Effector memory CD8-positive, alpha-beta T cell (primary cell): ENCODE data around the gene SMIM35.
A peak's percentile ranks its signal among the peaks of the same experiment; 100 is the strongest.

Source experiments
- ATAC-seq: fragments of 150-1000 bp; cut with Tn5 transposase; replicated peaks from 2 replicates; pipeline ENCODE4 v1.10.0; 2021; ENCODE audit warnings: mild to moderate bottlenecking, moderate library complexity
- DNase-seq, 3 experiments: peaks; one replicate each; pipeline ENCODE4 v3.0.0; 2021
- H3K27ac Mint-ChIP-seq, 2 donors: one replicate each; pipeline ENCODE4 v1.8.0; 2022; ENCODE audit warnings: mild to moderate bottlenecking in 2 of 2, mixed read lengths in 2 of 2, moderate library complexity in 2 of 2
- H3K27me3 Mint-ChIP-seq, 2 donors: one replicate each; pipeline ENCODE4 v1.8.0; 2022; ENCODE audit warnings: mixed read lengths in 2 of 2
- H3K36me3 Mint-ChIP-seq: one replicate; pipeline ENCODE4 v1.8.0; 2022; ENCODE audit warnings: mild to moderate bottlenecking, moderate library complexity, mixed read lengths; ENCODE audit not compliant: insufficient read depth
- H3K4me1 Mint-ChIP-seq, 2 donors: one replicate each; pipeline ENCODE4 v1.8.0; 2022; ENCODE audit warnings: low read depth in 2 of 2, mixed read lengths in 2 of 2
- H3K4me3 Mint-ChIP-seq, 2 donors: one replicate each; pipeline ENCODE4 v1.8.0; 2022; ENCODE audit warnings: mild to moderate bottlenecking in 2 of 2, mixed read lengths in 2 of 2, moderate library complexity in 2 of 2
- H3K9me3 Mint-ChIP-seq, 2 donors: one replicate each; pipeline ENCODE4 v1.8.0; 2022; ENCODE audit warnings: mixed read lengths in 2 of 2

SMIM35 gene

GRCh38 chr11:118120793-118121192, 34.0 kb upstream of the SMIM35 start:
- H3K27ac Mint-ChIP-seq, result no peak overlapping the region

DNA sequence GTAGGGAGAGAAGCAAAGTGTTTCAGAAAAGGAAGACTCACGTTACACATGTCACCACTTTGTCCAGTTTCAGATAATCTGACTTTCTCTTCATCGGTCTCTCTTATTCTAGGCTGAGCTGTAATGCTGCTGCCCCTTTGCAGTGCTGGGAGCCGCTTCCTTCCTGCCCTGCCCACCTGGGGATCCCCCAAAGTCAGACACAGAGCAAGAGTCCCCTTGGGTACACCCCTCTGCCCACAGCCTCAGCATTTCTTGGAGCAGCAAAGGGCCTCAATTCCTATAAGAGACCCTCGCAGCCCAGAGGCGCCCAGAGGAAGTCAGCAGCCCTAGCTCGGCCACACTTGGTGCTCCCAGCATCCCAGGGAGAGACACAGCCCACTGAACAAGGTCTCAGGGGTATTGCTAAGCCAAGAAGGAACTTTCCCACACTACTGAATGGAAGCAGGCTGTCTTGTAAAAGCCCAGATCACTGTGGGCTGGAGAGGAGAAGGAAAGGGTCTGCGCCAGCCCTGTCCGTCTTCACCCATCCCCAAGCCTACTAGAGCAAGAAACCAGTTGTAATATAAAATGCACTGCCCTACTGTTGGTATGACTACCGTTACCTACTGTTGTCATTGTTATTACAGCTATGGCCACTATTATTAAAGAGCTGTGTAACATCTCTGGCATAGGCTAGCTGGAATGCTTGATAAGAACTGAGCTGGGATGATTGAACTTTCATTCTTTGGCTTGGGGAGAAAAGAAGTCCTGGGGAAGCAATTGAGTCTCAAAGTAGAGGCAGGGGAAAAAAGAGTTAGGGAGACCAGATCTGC, 31.2 kb upstream of the SMIM35 start:
- peak; percentile 67 for ATAC-seq
- H3K4me1 Mint-ChIP-seq, result peaks cover 16 to 26% of the 10 kb centered on the region in 2 donors
- no peaks in the 10 kb centered on the region for H3K9me3 Mint-ChIP-seq
- no peaks in the 10 kb centered on the region for H3K36me3 Mint-ChIP-seq
- no peak overlapping the region for H3K4me3 Mint-ChIP-seq
- peak overlapping the region in 1 of 2 donors; percentile 75 for H3K27ac Mint-ChIP-seq
- H3K27me3 Mint-ChIP-seq, result peaks cover 26 to 36% of the 10 kb centered on the region in 2 donors
- no peak for DNase-seq

More at GRCh38 chr11:118120793-118121192, 34.0 kb upstream of the SMIM35 start:
- no peaks in the 10 kb centered on the region for H3K9me3 Mint-ChIP-seq
- DNase-seq (no peak), ATAC-seq (no peak)
- H3K36me3 Mint-ChIP-seq, result no peaks in the 10 kb centered on the region
- no peak overlapping the region for H3K4me3 Mint-ChIP-seq
- H3K27me3 Mint-ChIP-seq, result peaks cover 0 to 19% of the 10 kb centered on the region in 2 donors
- peaks cover 8 to 12% of the 10 kb centered on the region in 2 donors for H3K4me1 Mint-ChIP-seq

DNA sequence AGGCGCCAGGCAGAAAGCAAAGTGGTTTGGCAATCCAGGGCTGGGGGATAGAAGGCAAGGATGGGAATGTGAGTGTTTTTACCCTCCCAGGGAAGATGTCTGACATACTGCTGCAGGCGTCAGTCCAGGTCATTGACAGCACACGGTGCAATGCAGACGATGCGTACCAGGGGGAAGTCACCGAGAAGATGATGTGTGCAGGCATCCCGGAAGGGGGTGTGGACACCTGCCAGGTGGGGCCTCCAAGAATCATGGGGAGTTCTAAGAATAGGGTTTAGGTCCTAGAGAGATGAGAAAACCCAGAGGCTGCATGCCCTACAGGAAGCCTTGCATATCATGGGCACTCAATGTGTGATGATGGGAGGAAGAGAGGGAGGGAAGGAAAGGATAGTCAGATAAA, 28.3 kb upstream of the SMIM35 start:
- Mint-ChIP-seq H3K27me3 (peaks cover 36 to 46% of the 10 kb centered on the region in 2 donors), H3K4me3 (no peak overlapping the region), H3K36me3 (no peaks in the 10 kb centered on the region), H3K27ac (peak overlapping the region in 1 of 2 donors; percentile 29), H3K4me1 (peaks cover 23 to 26% of the 10 kb centered on the region in 2 donors), H3K9me3 (no peaks in the 10 kb centered on the region)
- ATAC-seq, result no peak
- no peak for DNase-seq

DNA sequence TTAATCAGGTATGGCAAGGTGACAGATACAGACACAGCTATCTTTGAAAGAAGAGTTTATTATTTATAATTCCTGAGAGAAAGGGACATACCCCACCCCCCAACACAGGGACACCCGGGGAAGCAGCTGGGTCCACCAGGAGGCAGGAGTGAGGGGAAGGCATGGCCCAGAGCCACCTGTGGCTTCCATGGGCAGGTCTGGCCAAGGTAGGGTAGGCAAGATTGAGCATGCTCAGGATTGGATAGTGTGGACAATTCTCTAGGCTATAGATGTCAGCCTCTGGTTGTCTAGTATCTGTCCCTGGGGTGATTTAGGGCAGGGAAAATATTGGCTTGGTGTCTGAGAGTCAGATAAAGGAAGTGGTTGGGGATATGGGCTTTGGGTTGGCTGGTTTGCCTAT, 27.5 kb upstream of the SMIM35 start:
- H3K27me3 Mint-ChIP-seq, result peaks cover 36 to 50% of the 10 kb centered on the region in 2 donors
- H3K9me3 Mint-ChIP-seq, result no peaks in the 10 kb centered on the region
- ATAC-seq (no peak), DNase-seq (no peak)
- no peaks in the 10 kb centered on the region for H3K36me3 Mint-ChIP-seq
- H3K4me1 Mint-ChIP-seq, result peaks cover 23 to 26% of the 10 kb centered on the region in 2 donors
- H3K4me3 Mint-ChIP-seq, result no peak overlapping the region
- H3K27ac Mint-ChIP-seq, result peak overlapping the region in 1 of 2 donors; percentile 29

GRCh38 chr11:118112711-118113430, 26.1 kb upstream of the SMIM35 start:
- H3K27ac Mint-ChIP-seq, result no peak overlapping the region
- H3K9me3 Mint-ChIP-seq, result no peaks in the 10 kb centered on the region
- H3K4me3 Mint-ChIP-seq, result no peak overlapping the region
- peaks cover 29 to 56% of the 10 kb centered on the region in 2 donors for H3K27me3 Mint-ChIP-seq
- DNase-seq (no peak), ATAC-seq (no peak)
- H3K36me3 Mint-ChIP-seq, result no peaks in the 10 kb centered on the region
- H3K4me1 Mint-ChIP-seq, result peaks cover 22% of the 10 kb centered on the region in 2 donors

GRCh38 chr11:118111744-118112035, 24.9 kb upstream of the SMIM35 start:
- Mint-ChIP-seq H3K27ac (peak overlapping the region in 1 of 2 donors; percentile 9), H3K27me3 (peaks cover 22 to 63% of the 10 kb centered on the region in 2 donors), H3K36me3 (no peaks in the 10 kb centered on the region), H3K4me3 (no peak overlapping the region), H3K4me1 (peaks cover 14 to 16% of the 10 kb centered on the region in 2 donors), H3K9me3 (no peaks in the 10 kb centered on the region)
- ATAC-seq (no peak), DNase-seq (no peak)

- no peak overlapping the region for H3K4me3 Mint-ChIP-seq
- no peaks in the 10 kb centered on the region for H3K36me3 Mint-ChIP-seq
- H3K4me1 Mint-ChIP-seq, result peaks cover 14 to 16% of the 10 kb centered on the region in 2 donors
- peaks cover 22 to 63% of the 10 kb centered on the region in 2 donors for H3K27me3 Mint-ChIP-seq
- peak overlapping the region in 1 of 2 donors; percentile 28 for H3K27ac Mint-ChIP-seq
- ATAC-seq (no peak), DNase-seq (no peak)
- no peaks in the 10 kb centered on the region for H3K9me3 Mint-ChIP-seq
These were observed 24.4 kb upstream of the SMIM35 start for GRCh38 chr11:118111019-118111743.

DNA sequence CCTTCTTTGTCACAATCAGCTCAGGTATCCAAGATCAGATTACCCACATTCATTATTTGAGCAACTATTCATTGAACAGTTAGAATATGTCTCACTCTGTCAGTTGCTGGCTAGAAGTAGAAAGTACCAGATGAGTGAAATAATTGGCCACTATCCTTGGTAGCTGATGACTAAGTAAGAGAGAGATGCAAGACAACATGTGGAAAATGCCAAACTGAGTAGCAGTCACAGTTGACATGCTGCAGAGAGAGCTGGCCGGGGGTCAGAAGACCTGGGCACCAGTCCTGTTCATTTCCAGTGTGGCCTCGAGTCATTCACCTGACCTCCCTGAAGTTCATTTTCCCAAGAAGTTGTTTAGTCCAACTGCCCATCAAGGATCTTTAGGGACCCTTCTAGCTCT, 22.5 kb upstream of the SMIM35 start:
- DNase-seq (no peak), ATAC-seq (no peak)
- H3K36me3 Mint-ChIP-seq, result no peaks in the 10 kb centered on the region
- peaks cover 11 to 50% of the 10 kb centered on the region in 2 donors for H3K27me3 Mint-ChIP-seq
- peaks cover 4 to 9% of the 10 kb centered on the region in 2 donors for H3K4me1 Mint-ChIP-seq
- H3K27ac Mint-ChIP-seq, result no peak overlapping the region
- H3K9me3 Mint-ChIP-seq, result no peaks in the 10 kb centered on the region
- no peak overlapping the region for H3K4me3 Mint-ChIP-seq

GRCh38 chr11:118108513-118108912, 21.8 kb upstream of the SMIM35 start:
- Mint-ChIP-seq H3K27me3 (peaks cover 9 to 51% of the 10 kb centered on the region in 2 donors), H3K9me3 (no peaks in the 10 kb centered on the region), H3K4me3 (no peak overlapping the region), H3K36me3 (no peaks in the 10 kb centered on the region), H3K4me1 (peaks cover 0 to 7% of the 10 kb centered on the region in 2 donors), H3K27ac (no peak overlapping the region)
- DNase-seq (no peak), ATAC-seq (no peak)

GRCh38 chr11:118106789-118107335, 20.1 kb upstream of the SMIM35 start:
- H3K27ac Mint-ChIP-seq, result no peak overlapping the region
- ATAC-seq (no peak), DNase-seq (no peak)
- H3K27me3 Mint-ChIP-seq, result peaks cover 5 to 52% of the 10 kb centered on the region in 2 donors
- H3K9me3 Mint-ChIP-seq, result no peaks in the 10 kb centered on the region
- no peaks in the 10 kb centered on the region for H3K36me3 Mint-ChIP-seq
- no peak overlapping the region for H3K4me3 Mint-ChIP-seq
- peaks cover 4 to 7% of the 10 kb centered on the region in 2 donors for H3K4me1 Mint-ChIP-seq

- H3K9me3 Mint-ChIP-seq, result no peaks in the 10 kb centered on the region
- no peak for DNase-seq
- H3K27ac Mint-ChIP-seq, result peak overlapping the region in 1 of 2 donors; percentile 5
- no peak overlapping the region for H3K4me3 Mint-ChIP-seq
- H3K27me3 Mint-ChIP-seq, result peaks cover 0 to 52% of the 10 kb centered on the region in 2 donors
- H3K36me3 Mint-ChIP-seq, result no peaks in the 10 kb centered on the region
- no peak for ATAC-seq
- peaks cover under 1 to 4% of the 10 kb centered on the region in 2 donors for H3K4me1 Mint-ChIP-seq
These were observed 19.0 kb upstream of the SMIM35 start for GRCh38 chr11:118105657-118106305.

DNA sequence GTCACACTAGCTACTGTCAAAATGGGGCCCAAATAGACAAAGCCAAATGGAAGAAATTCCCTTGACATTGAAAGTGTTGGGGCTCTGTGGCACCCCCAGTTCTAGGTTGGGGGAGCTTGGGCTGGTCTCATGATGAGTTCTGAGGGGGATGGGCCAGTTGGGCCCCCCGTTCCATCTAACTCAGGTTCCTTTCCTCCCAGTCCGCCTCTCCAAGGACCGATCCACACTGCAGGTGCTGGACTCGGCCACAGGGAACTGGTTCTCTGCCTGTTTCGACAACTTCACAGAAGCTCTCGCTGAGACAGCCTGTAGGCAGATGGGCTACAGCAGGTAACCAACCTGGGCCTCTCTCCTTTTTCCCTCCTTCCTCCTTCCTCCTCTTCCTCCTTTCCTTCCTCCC, 17.7 kb upstream of the SMIM35 start:
- Mint-ChIP-seq H3K4me3 (no peak overlapping the region), H3K27ac (no peak overlapping the region), H3K9me3 (no peaks in the 10 kb centered on the region)

More for the DNA sequence above, 17.7 kb upstream of the SMIM35 start:
- ATAC-seq (no peak), DNase-seq (no peak)
- Mint-ChIP-seq H3K4me1 (peaks cover 0 to 4% of the 10 kb centered on the region in 2 donors), H3K36me3 (no peaks in the 10 kb centered on the region), H3K27me3 (peaks cover under 1 to 46% of the 10 kb centered on the region in 2 donors)
